ENCODE data around the gene SOX8. TPM values are rescaled to one million over a fixed set of nuclear protein-coding genes. Genes with fewer than 3 reads are reported as not detected.

Gene SOX8
- total RNA-seq, 1 experiment from 2014 or later: not detected

DNA sequence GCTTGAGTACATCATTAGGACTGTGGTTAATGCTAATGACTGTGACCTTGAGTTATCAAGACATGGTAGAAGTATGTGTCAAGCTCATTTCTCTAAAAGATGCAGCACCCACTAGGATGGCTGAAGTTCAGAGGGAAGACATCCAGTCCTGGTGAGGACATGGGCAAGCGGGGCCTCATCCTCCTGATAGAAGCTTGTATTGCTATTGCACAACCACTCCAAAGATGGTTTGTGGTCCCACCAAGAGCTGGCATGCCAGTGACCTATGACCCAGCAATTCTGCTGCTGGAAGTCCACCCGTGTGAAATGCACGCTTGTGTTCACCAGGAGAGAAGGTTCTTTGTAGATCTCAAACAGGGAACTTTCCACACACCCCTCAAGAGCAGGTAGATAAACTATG is 14.2 kb downstream of the SOX8 start:
- H3K27ac Mint-ChIP-seq (ENCODE audit: low read depth, unreplicated experiment): no peak overlapping the region

DNA sequence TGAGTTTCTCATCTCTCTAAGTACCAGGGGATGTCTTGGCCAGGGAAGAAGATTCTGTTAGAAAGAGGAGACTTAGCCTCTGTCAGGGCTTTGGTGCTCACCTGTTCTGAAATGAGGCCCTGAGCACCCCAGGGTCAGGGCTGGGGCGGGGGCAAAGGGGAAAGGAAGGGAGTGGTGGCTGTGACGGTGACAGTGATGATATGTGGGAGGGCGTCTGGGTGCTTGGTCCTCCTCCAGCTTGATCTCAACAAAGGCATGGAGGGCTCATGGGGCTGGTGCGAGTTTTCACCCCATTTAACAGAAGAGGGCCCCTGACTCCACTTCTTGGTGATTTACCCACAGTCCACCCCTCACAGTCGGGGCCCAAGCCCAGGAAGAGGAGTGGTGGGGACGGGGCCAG is 15.1 kb downstream of the SOX8 start:
- Mint-ChIP-seq H3K36me3 (ENCODE audit: insufficient read depth, unreplicated experiment) (no peaks in the 10 kb centered on the region), H3K9me3 (ENCODE audit: unreplicated experiment) (no peaks in the 10 kb centered on the region), H3K4me3 (ENCODE audit: unreplicated experiment) (no peak overlapping the region), H3K27me3 (ENCODE audit: insufficient read depth, unreplicated experiment) (peaks cover 53% of the 10 kb centered on the region), H3K4me1 (ENCODE audit: insufficient read depth, unreplicated experiment) (no peaks in the 10 kb centered on the region), H3K27ac (ENCODE audit: low read depth, unreplicated experiment) (no peak overlapping the region)
- POLR2A ChIA-PET: no interaction called here
- TF ChIP-seq, protein P1, sequence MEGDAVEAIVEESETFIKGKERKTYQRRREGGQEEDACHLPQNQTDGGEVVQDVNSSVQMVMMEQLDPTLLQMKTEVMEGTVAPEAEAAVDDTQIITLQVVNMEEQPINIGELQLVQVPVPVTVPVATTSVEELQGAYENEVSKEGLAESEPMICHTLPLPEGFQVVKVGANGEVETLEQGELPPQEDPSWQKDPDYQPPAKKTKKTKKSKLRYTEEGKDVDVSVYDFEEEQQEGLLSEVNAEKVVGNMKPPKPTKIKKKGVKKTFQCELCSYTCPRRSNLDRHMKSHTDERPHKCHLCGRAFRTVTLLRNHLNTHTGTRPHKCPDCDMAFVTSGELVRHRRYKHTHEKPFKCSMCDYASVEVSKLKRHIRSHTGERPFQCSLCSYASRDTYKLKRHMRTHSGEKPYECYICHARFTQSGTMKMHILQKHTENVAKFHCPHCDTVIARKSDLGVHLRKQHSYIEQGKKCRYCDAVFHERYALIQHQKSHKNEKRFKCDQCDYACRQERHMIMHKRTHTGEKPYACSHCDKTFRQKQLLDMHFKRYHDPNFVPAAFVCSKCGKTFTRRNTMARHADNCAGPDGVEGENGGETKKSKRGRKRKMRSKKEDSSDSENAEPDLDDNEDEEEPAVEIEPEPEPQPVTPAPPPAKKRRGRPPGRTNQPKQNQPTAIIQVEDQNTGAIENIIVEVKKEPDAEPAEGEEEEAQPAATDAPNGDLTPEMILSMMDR (IDR thresholded peaks at IDR 0.05; ENCODE audit: unreplicated experiment): no peak
- BruUV-seq (replicated peaks): no TSS peak
- no peak for DNase-seq (ENCODE audit: unreplicated experiment)
- intact Hi-C loops (cut with micrococcal nuclease): no loop called here
- CTCF ChIA-PET: interaction anchor here (0.6 to 0.7 kb wide), 4 partner anchors 61 to 531 kb away, joined by 3 read pairs; no protein-coding TSS in a partner anchor

More for the DNA sequence above, 14.2 kb downstream of the SOX8 start:
- intact Hi-C loops (cut with micrococcal nuclease): no loop called here
- H3K4me3 Mint-ChIP-seq (ENCODE audit: unreplicated experiment): no peak overlapping the region
- H3K9me3 Mint-ChIP-seq (ENCODE audit: unreplicated experiment): no peaks in the 10 kb centered on the region
- ChIA-PET CTCF (interaction anchor here (0.6 kb wide), 3 partner anchors 54 to 126 kb away, joined by 3 to 4 read pairs (median 3); no protein-coding TSS in a partner anchor), POLR2A (interaction anchor here (0.6 kb wide), 1 partner anchor 54 kb away, joined by 3 read pairs; no protein-coding TSS in a partner anchor)
- H3K27me3 Mint-ChIP-seq (ENCODE audit: insufficient read depth, unreplicated experiment): peaks cover 46% of the 10 kb centered on the region
- no peak for DNase-seq (ENCODE audit: unreplicated experiment)
- no TSS peak for BruUV-seq (replicated peaks)
- H3K36me3 Mint-ChIP-seq (ENCODE audit: insufficient read depth, unreplicated experiment): no peaks in the 10 kb centered on the region
- TF ChIP-seq, protein P1 (IDR thresholded peaks at IDR 0.05; ENCODE audit: unreplicated experiment): no peak
- no peaks in the 10 kb centered on the region for H3K4me1 Mint-ChIP-seq (ENCODE audit: insufficient read depth, unreplicated experiment)

DNA sequence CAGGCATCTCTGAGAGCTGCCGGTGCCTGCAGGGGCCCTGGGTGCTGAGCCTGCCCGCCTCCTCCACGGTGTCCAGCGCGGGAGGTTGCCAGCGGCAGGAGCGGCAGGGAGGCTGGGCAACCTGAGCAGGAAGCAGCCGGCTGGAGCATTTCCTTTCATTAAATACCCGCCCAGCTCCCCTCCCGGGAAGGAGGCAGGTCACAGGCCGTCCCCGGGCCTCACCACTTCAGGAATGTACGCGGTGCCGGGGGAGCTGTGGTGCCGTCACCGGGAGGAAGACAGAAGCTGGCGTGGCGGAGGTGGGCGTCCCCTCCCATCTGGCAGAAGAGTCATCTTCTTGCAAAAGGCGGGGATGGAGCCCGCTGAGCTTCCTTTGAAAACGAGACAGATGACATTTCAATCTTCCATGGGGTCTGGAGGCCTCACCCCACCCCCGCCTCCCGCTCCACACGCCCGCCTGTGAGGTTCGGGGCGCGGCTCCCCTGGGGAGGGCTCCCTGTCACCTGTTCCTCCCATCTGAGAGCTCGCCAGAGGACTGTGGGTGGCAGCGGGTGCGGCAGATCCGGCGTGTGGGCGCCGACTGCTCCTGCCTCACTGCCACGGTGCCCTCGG is 16.0 kb downstream of the SOX8 start:
- TF ChIP-seq, protein P1 (IDR thresholded peaks at IDR 0.05; ENCODE audit: unreplicated experiment): no peak
- no TSS peak for BruUV-seq (replicated peaks)
- Mint-ChIP-seq H3K27me3 (ENCODE audit: insufficient read depth, unreplicated experiment) (peaks cover 56% of the 10 kb centered on the region), H3K27ac (ENCODE audit: low read depth, unreplicated experiment) (no peak overlapping the region), H3K4me1 (ENCODE audit: insufficient read depth, unreplicated experiment) (no peaks in the 10 kb centered on the region), H3K4me3 (ENCODE audit: unreplicated experiment) (peak overlapping the region; percentile 43), H3K36me3 (ENCODE audit: insufficient read depth, unreplicated experiment) (no peaks in the 10 kb centered on the region), H3K9me3 (ENCODE audit: unreplicated experiment) (no peaks in the 10 kb centered on the region)
- ChIA-PET CTCF (interaction anchor here (0.7 kb wide), 1 partner anchor 45 kb away, joined by 3 read pairs; no protein-coding TSS in a partner anchor), POLR2A (interaction anchor here (0.6 to 0.9 kb wide), 2 partner anchors 8 to 613 kb away, joined by 3 to 4 read pairs; no protein-coding TSS in a partner anchor)
- DNase-seq (ENCODE audit: unreplicated experiment): peak; percentile 50
- intact Hi-C loops (cut with micrococcal nuclease): no loop called here

DNA sequence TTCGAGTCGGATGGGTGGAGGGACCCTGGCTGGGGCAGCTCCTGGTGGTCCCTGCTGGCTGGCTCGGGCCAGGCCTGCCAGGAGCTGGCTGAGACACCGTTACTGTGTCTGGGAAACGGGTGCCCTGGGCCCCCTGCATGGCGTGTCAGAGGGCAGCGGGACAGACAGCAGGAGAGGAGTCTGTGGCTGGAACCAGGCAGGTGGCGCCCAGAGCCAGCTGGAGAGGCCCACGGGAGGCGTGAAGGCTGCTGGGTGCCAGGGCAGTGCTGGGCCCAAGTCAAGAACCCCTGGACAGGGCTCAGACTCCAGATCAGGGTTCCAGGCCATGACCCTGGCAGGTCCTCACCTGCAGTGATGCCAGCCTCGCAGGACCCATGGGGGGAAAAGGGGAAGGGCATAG is 16.6 kb downstream of the SOX8 start:
- POLR2A ChIA-PET: interaction anchor here (0.9 kb wide), 1 partner anchor 612 kb away, joined by 3 read pairs; no protein-coding TSS in a partner anchor

More for the DNA sequence above, 16.6 kb downstream of the SOX8 start:
- Mint-ChIP-seq H3K27me3 (ENCODE audit: insufficient read depth, unreplicated experiment) (peaks cover 56% of the 10 kb centered on the region), H3K36me3 (ENCODE audit: insufficient read depth, unreplicated experiment) (no peaks in the 10 kb centered on the region), H3K4me3 (ENCODE audit: unreplicated experiment) (no peak overlapping the region), H3K4me1 (ENCODE audit: insufficient read depth, unreplicated experiment) (no peaks in the 10 kb centered on the region), H3K27ac (ENCODE audit: low read depth, unreplicated experiment) (no peak overlapping the region), H3K9me3 (ENCODE audit: unreplicated experiment) (no peaks in the 10 kb centered on the region)
- intact Hi-C loops (cut with micrococcal nuclease): no loop called here
- CTCF ChIA-PET: interaction anchor here (0.6 kb wide), 1 partner anchor 109 kb away, joined by 3 read pairs; no protein-coding TSS in a partner anchor
- TF ChIP-seq, protein P1 (IDR thresholded peaks at IDR 0.05; ENCODE audit: unreplicated experiment): no peak
- no TSS peak for BruUV-seq (replicated peaks)
- DNase-seq (ENCODE audit: unreplicated experiment): no peak

All from MCF 10A (cell line).